Parathyroid adenoma (tissue), 2 donors: ENCODE measurements around the gene ZFP1.

Experiments
- H2AFZ ChIP-seq: fragments of 300-600 bp; sonication (generic); one replicate; pipeline ENCODE4 v1.7.0; 2017; ENCODE audit warnings: antibody characterized with exemption, mild to moderate bottlenecking
- H3K27ac ChIP-seq: fragments of 300-600 bp; sonication (generic); one replicate; pipeline ENCODE4 v1.7.0; 2017
- H3K27me3 ChIP-seq: fragments of 300-600 bp; sonication (generic); one replicate; pipeline ENCODE4 v1.7.0; 2017; ENCODE audit warnings: low read length; ENCODE audit not compliant: control insufficient read depth, insufficient read depth
- H3K36me3 ChIP-seq: fragments of 300-600 bp; sonication (generic); one replicate; pipeline ENCODE4 v1.7.0; 2017; ENCODE audit warnings: low read length; ENCODE audit not compliant: control insufficient read depth, insufficient read depth
- H3K4me1 ChIP-seq: fragments of 300-600 bp; sonication (generic); one replicate; pipeline ENCODE4 v1.7.0; 2017; ENCODE audit warnings: control low read depth
- H3K4me2 ChIP-seq: fragments of 300-600 bp; sonication (generic); one replicate; pipeline ENCODE4 v1.7.0; 2017; ENCODE audit warnings: low read length
- H3K4me3 ChIP-seq: fragments of 300-600 bp; sonication (generic); one replicate; pipeline ENCODE4 v1.7.0; 2017; ENCODE audit warnings: low read depth, low read length
- H3K79me2 ChIP-seq: fragments of 300-600 bp; sonication (generic); one replicate; pipeline ENCODE4 v1.7.0; 2017; ENCODE audit warnings: control low read depth
- H3K9ac ChIP-seq: fragments of 300-600 bp; sonication (generic); one replicate; pipeline ENCODE4 v1.7.0; 2017; ENCODE audit warnings: mild to moderate bottlenecking
- H3K9me3 ChIP-seq: fragments of 300-600 bp; sonication (generic); one replicate; pipeline ENCODE4 v1.7.0; 2017; ENCODE audit warnings: low read length; ENCODE audit not compliant: control insufficient read depth
- TF ChIP-seq, protein P1 (sequence below): fragments of 300-600 bp; sonication (generic); IDR thresholded peaks from one replicate; pipeline ENCODE4 v1.7.0; 2017; ENCODE audit warnings: antibody characterized with exemption, mild to moderate bottlenecking
- donor health status: primary hyperparathyroidism.

Gene ZFP1

DNA sequence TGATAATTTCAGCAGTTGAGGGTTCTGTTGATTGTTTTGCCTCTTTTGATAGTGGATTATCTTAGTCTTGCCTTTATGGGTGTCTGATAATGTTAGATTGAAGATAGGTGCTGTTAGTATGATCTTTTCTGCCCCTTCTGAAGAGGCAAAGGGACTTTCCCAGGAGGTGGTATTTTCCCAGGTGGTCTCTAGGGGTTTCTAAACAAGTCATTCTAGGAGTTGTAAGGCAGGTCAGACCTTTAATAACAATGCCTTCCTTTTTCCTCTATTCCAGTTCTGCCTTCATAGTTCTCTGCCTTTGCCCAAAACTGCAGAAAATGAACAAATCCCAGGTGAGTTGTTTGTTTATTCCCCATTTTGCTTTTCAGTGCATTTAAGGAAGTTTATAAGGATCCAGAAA lies 4.3 kb downstream of the ZFP1 start:
- TF ChIP-seq, protein P1, sequence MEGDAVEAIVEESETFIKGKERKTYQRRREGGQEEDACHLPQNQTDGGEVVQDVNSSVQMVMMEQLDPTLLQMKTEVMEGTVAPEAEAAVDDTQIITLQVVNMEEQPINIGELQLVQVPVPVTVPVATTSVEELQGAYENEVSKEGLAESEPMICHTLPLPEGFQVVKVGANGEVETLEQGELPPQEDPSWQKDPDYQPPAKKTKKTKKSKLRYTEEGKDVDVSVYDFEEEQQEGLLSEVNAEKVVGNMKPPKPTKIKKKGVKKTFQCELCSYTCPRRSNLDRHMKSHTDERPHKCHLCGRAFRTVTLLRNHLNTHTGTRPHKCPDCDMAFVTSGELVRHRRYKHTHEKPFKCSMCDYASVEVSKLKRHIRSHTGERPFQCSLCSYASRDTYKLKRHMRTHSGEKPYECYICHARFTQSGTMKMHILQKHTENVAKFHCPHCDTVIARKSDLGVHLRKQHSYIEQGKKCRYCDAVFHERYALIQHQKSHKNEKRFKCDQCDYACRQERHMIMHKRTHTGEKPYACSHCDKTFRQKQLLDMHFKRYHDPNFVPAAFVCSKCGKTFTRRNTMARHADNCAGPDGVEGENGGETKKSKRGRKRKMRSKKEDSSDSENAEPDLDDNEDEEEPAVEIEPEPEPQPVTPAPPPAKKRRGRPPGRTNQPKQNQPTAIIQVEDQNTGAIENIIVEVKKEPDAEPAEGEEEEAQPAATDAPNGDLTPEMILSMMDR, result no peak
- Histone ChIP-seq H3K79me2 (no peaks in the 10 kb centered on the region), H3K4me1 (no peaks in the 10 kb centered on the region), H2AFZ (no peak overlapping the region), H3K27ac (no peak overlapping the region), H3K27me3 (no peaks in the 10 kb centered on the region), H3K4me2 (no peak overlapping the region), H3K36me3 (no peaks in the 10 kb centered on the region), H3K9ac (no peak overlapping the region), H3K4me3 (no peak overlapping the region), H3K9me3 (no peaks in the 10 kb centered on the region)

DNA sequence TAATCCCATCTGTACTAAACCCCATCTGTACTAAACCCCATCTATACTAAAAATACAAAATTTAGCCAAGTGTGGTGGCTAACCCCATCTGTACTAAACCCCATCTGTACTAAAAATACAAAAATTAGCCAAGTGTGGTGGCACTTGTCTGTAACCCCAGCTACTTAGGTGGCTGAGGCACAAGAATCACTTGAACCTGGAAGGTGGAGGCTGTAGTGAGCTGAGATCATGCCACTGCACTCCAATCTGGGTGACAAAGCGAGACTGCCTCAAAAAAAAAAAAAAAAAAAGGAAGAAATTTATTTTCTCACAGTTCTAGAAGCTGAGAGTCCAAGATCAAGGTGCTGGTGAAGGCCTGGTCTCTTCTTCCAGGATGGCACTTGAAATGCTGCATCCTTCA lies 12.1 kb downstream of the ZFP1 start:
- Histone ChIP-seq H3K36me3 (no peaks in the 10 kb centered on the region), H3K27ac (no peak overlapping the region), H3K4me1 (no peaks in the 10 kb centered on the region), H3K4me2 (no peak overlapping the region), H3K9me3 (no peaks in the 10 kb centered on the region), H3K4me3 (no peak overlapping the region), H3K79me2 (peaks cover 8% of the 10 kb centered on the region), H2AFZ (no peak overlapping the region), H3K27me3 (no peaks in the 10 kb centered on the region), H3K9ac (no peak overlapping the region)
- TF ChIP-seq, protein P1, result no peak

DNA sequence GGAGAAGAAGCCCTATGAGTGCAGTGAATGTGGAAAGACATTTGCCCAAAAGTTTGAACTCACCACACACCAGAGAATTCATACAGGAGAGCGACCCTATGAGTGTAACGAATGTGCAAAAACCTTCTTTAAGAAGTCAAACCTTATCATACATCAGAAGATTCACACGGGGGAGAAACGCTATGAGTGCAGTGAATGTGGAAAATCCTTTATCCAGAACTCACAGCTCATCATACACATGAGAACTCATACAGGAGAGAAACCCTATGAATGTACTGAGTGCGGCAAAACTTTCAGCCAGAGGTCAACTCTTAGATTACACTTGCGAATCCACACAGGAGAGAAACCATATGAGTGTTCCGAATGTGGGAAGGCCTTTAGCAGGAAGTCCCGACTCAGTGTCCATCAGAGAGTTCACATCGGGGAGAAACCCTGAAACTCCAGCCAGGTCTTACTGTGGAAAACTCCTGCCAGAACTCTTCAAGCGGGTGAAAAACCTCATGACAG lies 21.6 kb downstream of the ZFP1 start:
- Histone ChIP-seq H3K4me3 (no peak overlapping the region), H3K4me2 (no peak overlapping the region), H3K27me3 (no peaks in the 10 kb centered on the region), H3K9me3 (peaks cover 6% of the 10 kb centered on the region), H3K27ac (no peak overlapping the region), H3K79me2 (peaks cover 5% of the 10 kb centered on the region), H2AFZ (no peak overlapping the region), H3K36me3 (peaks cover 11% of the 10 kb centered on the region), H3K9ac (no peak overlapping the region), H3K4me1 (no peaks in the 10 kb centered on the region)
- TF ChIP-seq, protein P1, result no peak

DNA sequence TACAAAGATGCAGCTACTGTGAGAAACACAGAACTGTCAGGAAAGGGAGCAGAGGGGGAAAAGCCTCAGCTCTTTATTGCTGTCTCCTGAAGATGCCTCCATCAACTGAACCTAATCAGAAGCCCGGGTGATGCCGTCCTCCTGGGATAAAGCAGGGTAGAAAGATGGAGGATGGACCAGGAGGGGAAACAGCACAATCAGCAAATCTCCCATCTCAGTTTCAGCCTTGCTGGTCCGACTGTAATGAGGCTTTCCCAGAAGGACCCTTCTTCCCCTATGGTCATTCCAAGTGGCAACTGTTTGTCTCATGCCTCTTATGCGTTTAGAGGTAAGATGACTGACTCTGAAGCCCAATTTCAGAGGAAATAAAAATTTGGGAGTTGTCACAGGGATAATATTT lies 24.3 kb downstream of the ZFP1 start:
- no peak overlapping the region for H3K4me2 ChIP-seq
- no peak overlapping the region for H3K27ac ChIP-seq
- peaks cover 11% of the 10 kb centered on the region for H3K36me3 ChIP-seq
- TF ChIP-seq, protein P1, result no peak
- no peak overlapping the region for H3K4me3 ChIP-seq
- no peak overlapping the region for H3K9ac ChIP-seq
- no peaks in the 10 kb centered on the region for H3K4me1 ChIP-seq
- peaks cover 6% of the 10 kb centered on the region for H3K9me3 ChIP-seq
- no peak overlapping the region for H2AFZ ChIP-seq
- H3K79me2 ChIP-seq, result no peaks in the 10 kb centered on the region
- H3K27me3 ChIP-seq, result no peaks in the 10 kb centered on the region

DNA sequence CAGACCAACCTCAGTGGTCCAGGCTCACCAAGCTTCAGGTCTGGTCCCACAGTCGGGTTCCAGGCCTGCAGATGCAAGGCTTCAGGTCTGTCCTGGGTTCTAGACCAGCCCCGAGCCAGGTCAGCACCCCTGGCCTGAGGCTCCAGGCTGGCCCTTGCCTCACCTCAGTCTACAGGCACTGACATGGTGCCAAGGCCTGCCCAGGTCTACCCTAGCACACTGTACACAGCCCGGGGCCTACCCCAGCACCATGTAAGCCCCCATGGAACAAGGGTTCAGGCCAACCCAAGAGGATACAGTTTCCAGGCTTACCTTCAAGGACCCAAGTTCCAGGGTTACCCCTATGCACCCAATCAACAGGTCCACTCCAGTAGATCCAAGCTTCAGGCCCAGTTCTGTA lies 26.8 kb downstream of the ZFP1 start:
- Histone ChIP-seq H3K27me3 (no peaks in the 10 kb centered on the region), H3K27ac (no peak overlapping the region), H3K36me3 (peaks cover 4% of the 10 kb centered on the region), H3K9ac (no peak overlapping the region), H3K4me3 (no peak overlapping the region), H2AFZ (no peak overlapping the region), H3K4me2 (no peak overlapping the region), H3K79me2 (no peaks in the 10 kb centered on the region), H3K4me1 (no peaks in the 10 kb centered on the region), H3K9me3 (peaks cover 4% of the 10 kb centered on the region)
- TF ChIP-seq, protein P1, result no peak
